LNCAP (cell line): ENCODE data around the gene GP2.

ENCODE experiments used
- CTCF ChIP-seq: fragments of 450-650 bp; IDR thresholded peaks from 2 replicates; pipeline ENCODE4 v1.5.1; 2017; ENCODE audit warnings: mild to moderate bottlenecking

Gene GP2

GRCh38 chr16:20353379-20353778, 26.1 kb upstream of the GP2 start:
- TF ChIP-seq CTCF: no peak

- no peak for TF ChIP-seq CTCF
Observed at GRCh38 chr16:20352615-20353014, 25.3 kb upstream of the GP2 start, which contains the start of gene UMOD. Gene UMOD (minus strand): TSS chr16:20352715. CDS start chr16:20350737, 1,978 bp downstream.

GRCh38 chr16:20349615-20350014, 22.3 kb upstream of the GP2 start:
- TF ChIP-seq CTCF: no peak

GRCh38 chr16:20348365-20349185, 21.3 kb upstream of the GP2 start:
- peak; percentile 50 for TF ChIP-seq CTCF

GRCh38 chr16:20347666-20348364, 20.5 kb upstream of the GP2 start:
- no peak for TF ChIP-seq CTCF

GRCh38 chr16:20344611-20345010, 17.3 kb upstream of the GP2 start:
- no peak for TF ChIP-seq CTCF

- TF ChIP-seq CTCF: no peak
Observed at GRCh38 chr16:20339744-20340143, 12.4 kb upstream of the GP2 start.
